H1 (cell line): ENCODE results near the gene ELMO1.

Experiments
- EP300 ChIP-seq, 2 experiments: IDR thresholded peaks; 1 replicate in 1 of 2; 2 replicates in 1 of 2; pipeline ENCODE4 v1.6.1; 2011 to 2012; ENCODE audit warnings: low read depth in 2 of 2, low read length in 2 of 2, mild to moderate bottlenecking in 2 of 2, borderline replicate concordance in 1 of 2, inconsistent platforms in 1 of 2, moderate library complexity in 1 of 2
- EZH2 ChIP-seq: fragments of 200-600 bp; sonication (generic); IDR thresholded peaks from 2 replicates; pipeline ENCODE4 v1.7.1; 2012; ENCODE audit warnings: low read depth, mild to moderate bottlenecking, moderate library complexity, low read length, inconsistent platforms; ENCODE audit not compliant: severe bottlenecking
- HDAC6 ChIP-seq: IDR thresholded peaks from one replicate; pipeline ENCODE4 v1.7.1; 2012; ENCODE audit warnings: low read depth, mild to moderate bottlenecking, inconsistent platforms, low read length, moderate library complexity
- JUN ChIP-seq: IDR thresholded peaks from 2 replicates; pipeline ENCODE4 v1.6.1; 2011; ENCODE audit warnings: low read depth, mild to moderate bottlenecking, improper control_type of control experiment, low read length
- KDM1A ChIP-seq: fragments of 200-600, 300-600 bp; sonication (generic); IDR thresholded peaks from 2 replicates; pipeline ENCODE4 v1.7.1; 2016; ENCODE audit warnings: mild to moderate bottlenecking, low read length, borderline replicate concordance
- POLR2A ChIP-seq, 2 experiments: IDR thresholded peaks; 1 replicate in 1 of 2; 2 replicates in 1 of 2; pipeline ENCODE4 v1.6.1; 2011; ENCODE audit warnings: low read depth in 2 of 2, low read length in 2 of 2, mild to moderate bottlenecking in 2 of 2; ENCODE audit errors: control extremely low read depth in 1 of 2
- POLR2AphosphoS5 ChIP-seq: IDR thresholded peaks from 2 replicates; pipeline ENCODE4 v1.6.1; 2011; ENCODE audit warnings: low read depth, low read length
- SUZ12 ChIP-seq: fragments of 200-600 bp; sonication (generic); IDR thresholded peaks from 2 replicates; pipeline ENCODE4 v1.6.1; 2012; ENCODE audit warnings: mild to moderate bottlenecking, inconsistent platforms, low read length, moderate library complexity, mixed read lengths
- ZNF274 ChIP-seq: IDR thresholded peaks from 2 replicates; pipeline ENCODE4 v1.7.0; 2012; ENCODE audit warnings: low read length, borderline replicate concordance; ENCODE audit errors: extremely low read depth
- TF ChIP-seq, protein P1 (sequence below): IDR thresholded peaks from 2 replicates; pipeline ENCODE4 v1.6.1; 2011; ENCODE audit warnings: low read length, improper control_type of control experiment
- TF ChIP-seq, protein P2 (sequence below), 3 experiments: IDR thresholded peaks; 1 replicate in 2 of 3; 2 replicates in 1 of 3; pipeline versions ENCODE4 v1.5.1 to v1.6.1; 2011; ENCODE audit warnings: low read length in 3 of 3, mild to moderate bottlenecking in 3 of 3, inconsistent platforms in 2 of 3, low read depth in 1 of 3, moderate library complexity in 1 of 3; ENCODE audit not compliant: insufficient read depth in 1 of 3; ENCODE audit errors: control extremely low read depth in 1 of 3
- TF ChIP-seq, protein P3 (sequence below): IDR thresholded peaks from 2 replicates; pipeline ENCODE4 v1.6.1; 2012; ENCODE audit warnings: inconsistent platforms
- TF ChIP-seq, protein P4 (sequence below): IDR thresholded peaks from 2 replicates; pipeline ENCODE4 v1.6.1; 2012; ENCODE audit warnings: low read length, inconsistent platforms

DNA sequence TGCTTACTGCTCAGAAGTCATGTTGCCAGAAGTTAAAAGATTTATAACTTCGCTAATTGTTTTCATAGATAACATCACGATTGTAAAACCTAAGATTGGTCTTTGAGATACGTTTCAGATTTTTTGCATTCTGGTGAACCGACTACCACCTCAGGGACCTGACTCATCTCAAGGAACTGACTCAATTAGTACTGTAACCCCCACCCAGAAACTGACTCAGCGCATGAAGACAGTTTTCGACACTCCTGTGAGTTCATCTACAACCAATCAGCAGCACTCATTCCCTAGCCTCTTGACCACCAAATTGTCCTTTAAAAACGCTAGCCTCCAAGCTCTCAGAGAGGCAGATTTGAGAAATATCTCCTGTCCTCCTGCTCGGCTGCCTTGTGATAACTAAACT is 72.3 kb downstream of the ELMO1 start:
- TF ChIP-seq KDM1A, result no peak
- TF ChIP-seq, protein P1, sequence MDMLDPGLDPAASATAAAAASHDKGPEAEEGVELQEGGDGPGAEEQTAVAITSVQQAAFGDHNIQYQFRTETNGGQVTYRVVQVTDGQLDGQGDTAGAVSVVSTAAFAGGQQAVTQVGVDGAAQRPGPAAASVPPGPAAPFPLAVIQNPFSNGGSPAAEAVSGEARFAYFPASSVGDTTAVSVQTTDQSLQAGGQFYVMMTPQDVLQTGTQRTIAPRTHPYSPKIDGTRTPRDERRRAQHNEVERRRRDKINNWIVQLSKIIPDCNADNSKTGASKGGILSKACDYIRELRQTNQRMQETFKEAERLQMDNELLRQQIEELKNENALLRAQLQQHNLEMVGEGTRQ, result no peak
- no peak for TF ChIP-seq EP300 (IDR thresholded peaks at IDR 0.05; ENCODE audit: borderline replicate concordance in 1 of 2, low read depth in 2 of 2, low read length in 2 of 2)
- TF ChIP-seq, protein P2, sequence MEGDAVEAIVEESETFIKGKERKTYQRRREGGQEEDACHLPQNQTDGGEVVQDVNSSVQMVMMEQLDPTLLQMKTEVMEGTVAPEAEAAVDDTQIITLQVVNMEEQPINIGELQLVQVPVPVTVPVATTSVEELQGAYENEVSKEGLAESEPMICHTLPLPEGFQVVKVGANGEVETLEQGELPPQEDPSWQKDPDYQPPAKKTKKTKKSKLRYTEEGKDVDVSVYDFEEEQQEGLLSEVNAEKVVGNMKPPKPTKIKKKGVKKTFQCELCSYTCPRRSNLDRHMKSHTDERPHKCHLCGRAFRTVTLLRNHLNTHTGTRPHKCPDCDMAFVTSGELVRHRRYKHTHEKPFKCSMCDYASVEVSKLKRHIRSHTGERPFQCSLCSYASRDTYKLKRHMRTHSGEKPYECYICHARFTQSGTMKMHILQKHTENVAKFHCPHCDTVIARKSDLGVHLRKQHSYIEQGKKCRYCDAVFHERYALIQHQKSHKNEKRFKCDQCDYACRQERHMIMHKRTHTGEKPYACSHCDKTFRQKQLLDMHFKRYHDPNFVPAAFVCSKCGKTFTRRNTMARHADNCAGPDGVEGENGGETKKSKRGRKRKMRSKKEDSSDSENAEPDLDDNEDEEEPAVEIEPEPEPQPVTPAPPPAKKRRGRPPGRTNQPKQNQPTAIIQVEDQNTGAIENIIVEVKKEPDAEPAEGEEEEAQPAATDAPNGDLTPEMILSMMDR (IDR thresholded peaks at IDR 0.05; ENCODE audit: control extremely low read depth in 1 of 3, insufficient read depth in 1 of 3, low read depth in 1 of 3, low read length in 3 of 3), result no peak
- no peak for TF ChIP-seq ZNF274
- TF ChIP-seq, protein P3, sequence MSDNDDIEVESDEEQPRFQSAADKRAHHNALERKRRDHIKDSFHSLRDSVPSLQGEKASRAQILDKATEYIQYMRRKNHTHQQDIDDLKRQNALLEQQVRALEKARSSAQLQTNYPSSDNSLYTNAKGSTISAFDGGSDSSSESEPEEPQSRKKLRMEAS, result no peak
- TF ChIP-seq POLR2AphosphoS5, result no peak
- no peak for TF ChIP-seq POLR2A (IDR thresholded peaks at IDR 0.05; ENCODE audit: control extremely low read depth in 1 of 2, low read depth in 2 of 2, low read length in 2 of 2)
- TF ChIP-seq EZH2, result no peak
- TF ChIP-seq HDAC6, result no peak
- TF ChIP-seq, protein P4, sequence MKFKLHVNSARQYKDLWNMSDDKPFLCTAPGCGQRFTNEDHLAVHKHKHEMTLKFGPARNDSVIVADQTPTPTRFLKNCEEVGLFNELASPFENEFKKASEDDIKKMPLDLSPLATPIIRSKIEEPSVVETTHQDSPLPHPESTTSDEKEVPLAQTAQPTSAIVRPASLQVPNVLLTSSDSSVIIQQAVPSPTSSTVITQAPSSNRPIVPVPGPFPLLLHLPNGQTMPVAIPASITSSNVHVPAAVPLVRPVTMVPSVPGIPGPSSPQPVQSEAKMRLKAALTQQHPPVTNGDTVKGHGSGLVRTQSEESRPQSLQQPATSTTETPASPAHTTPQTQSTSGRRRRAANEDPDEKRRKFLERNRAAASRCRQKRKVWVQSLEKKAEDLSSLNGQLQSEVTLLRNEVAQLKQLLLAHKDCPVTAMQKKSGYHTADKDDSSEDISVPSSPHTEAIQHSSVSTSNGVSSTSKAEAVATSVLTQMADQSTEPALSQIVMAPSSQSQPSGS, result no peak
- no peak for TF ChIP-seq JUN
- TF ChIP-seq SUZ12, result no peak
